Measurements from ENCODE around the gene TLE6.
"Not testable (repeated sequence)": the region's sequence is repeated elsewhere in the genome, so short reads cannot be mapped to it uniquely, and the experiment has no call there.

The TLE6 gene

DNA sequence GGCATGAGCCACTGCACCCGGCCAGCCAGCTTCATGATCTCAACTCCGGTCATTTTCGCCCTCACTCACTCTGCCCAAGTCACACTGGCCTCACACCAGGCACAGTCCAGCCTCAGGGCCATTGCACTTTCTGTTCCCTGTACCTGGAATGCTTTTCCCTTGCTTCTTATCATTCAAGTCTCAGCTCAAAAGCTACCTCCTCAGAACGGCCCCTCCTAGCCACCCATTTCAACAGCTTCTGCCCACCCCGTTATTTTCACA lies 54.2 kb downstream of the TLE6 start:
- no peak for DNase-seq

DNA sequence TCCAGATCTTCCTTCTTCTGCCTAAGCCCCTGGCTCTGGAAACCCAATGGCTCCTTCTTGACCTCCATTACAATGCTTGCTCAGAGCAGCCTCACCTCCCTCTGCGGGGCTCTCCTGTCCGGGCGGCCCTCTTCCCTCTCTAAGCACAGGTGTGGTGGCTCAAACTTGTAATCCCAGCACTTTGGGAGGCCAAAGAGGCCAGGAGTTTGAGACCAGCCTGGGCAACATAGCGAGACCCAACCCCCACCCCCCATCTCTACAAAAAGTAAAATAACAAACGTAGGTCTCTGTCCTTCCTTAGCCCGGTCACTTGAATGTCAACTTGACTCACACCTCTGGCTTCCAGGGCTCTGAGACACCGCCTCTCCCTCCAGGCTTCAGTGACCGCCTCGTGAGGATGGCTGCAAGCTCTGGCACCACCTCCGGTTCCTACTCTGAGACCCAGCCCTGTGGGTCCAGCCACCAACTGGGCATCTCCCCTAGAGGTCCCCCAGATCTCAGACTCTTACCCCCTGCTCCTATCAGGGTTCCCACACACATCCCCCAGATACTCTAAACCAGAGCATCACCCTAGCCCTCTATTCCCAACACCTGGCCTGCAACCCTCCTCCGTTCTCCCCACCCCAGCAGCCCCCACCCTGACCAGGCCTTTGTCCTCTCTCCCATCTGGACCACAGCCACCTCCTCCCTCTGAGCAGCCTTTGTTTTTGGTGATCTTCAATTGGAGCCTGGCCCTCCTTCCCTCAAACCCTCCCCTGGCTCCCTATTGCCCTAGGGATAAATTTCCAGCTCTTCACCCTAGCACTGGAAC lies 56.4 kb downstream of the TLE6 start:
- no peak for DNase-seq

DNA sequence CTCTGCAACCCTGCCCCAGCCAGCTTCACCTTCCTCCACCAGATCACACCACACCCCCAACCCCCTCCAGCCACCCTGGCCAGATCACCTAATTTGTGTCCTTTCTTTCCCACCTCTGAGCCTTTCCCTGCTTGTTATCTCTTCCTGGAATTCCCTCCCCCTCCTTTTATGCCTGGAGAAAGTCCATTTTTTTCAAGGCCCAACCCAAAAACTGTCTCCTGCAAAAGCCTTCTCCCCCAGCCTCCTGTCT lies 57.0 kb downstream of the TLE6 start:
- no peak for DNase-seq

DNA sequence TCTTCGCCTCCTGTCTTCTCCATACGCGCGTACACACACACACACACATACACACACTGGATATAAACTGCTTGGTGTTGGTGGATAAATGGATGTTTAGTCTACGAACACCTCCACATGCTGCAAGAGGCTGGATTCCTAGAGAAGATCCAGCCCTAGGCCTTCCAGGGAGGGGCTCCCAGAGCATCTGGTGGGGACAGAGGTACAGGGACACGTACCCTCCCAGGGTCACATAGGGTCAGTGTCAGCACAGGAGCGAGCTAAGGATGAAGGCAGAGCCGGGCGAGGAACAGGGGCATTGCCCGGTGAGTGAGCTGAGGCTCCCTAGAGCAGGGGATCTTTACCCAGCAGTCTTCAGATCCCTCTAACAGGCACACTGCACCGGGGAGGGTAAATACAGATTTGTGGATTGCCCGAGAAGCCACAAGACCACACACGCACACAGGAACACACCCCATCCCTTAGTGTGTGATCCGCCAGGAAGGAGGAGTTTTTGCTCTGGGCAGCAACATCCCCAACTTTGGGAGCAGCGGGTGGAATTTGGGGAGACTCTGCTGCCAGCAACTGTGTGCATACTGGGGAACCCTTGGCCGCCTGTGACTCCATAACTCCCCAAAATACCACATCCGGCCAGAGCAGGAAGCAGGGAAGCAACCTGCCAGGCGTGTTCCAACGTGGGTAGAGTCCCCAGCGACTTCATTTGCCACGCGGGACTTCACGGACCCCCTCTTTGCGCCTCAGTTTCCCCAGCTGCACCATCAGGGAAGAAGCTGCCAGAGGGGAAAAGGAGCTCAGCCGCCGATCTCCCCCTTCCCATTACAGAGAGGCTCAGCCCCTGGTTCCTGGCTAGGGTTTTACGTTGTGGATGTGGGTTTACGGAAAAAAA lies 57.5 kb downstream of the TLE6 start:
- peak; percentile 22 to 30 for DNase-seq

DNA sequence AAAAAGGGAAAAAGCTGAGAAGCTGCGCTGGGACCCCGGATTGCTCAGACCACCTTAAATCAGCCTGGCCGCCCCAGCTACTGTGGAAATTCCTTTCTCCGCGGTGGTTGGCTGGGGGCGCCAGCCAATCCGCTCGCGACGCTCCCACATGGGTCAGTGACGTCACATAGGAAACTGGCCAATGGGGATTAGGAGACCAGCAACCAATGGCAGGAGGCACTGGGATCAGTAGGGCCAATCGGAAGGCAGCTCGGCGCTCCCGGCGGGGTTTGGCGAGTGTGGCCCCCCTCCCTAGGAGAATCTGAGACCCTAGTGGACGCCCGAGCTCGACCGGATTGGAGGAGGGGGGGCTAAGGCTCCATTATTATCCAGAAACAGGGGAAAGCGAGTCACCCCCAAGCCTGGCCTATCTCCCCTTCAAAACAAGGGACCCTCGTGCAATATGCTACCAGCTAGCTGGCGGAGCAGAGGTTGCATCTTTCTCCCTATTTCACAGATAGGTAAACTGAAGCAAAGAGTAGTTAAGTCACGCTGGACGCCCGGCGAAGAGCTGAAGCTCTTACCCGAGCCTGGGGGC lies 58.3 kb downstream of the TLE6 start:
- peak; percentile 96 to 100 for DNase-seq

DNA sequence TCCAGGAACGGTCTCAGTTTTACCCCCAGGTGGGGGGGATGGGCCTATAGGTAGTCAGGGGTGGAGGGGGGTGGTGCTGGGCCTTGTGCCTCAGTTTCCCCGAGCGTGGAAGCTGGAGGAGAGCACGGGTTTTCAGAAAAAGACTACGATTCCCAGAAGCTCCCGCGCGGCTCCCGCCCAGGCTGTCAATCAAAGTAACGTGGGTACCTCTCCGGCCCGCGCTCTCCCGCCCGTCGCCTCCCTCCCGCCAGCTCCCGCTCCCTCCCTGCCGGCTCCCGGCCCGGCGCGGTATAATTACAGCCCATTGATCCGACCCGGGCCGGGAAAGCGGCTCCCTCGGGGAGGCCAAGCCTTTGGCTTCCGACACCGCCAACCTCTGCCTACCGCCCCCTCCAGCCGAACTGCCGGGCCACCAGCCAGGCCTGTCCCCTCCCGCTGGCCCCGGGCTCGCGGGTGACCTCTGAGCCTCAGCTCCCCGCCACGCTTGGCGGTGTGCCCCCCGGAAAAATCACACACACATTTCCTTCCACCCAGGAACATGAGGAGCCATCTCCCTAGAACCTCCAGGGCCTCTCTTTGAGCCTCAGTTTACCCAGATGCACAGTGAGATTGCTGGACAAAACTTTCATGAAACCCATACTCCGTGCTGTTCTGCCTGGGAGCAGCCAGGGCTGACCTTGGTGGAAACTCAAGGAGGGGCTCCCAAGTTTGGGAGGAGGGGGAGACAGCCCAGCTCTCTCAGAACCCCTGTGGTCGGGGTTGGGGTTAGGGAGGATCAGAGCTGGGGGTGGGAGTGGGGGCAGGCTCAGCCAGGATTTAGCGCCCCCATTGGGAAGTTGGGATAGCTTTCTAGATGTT lies 59.0 kb downstream of the TLE6 start:
- peak; percentile 70 to 96 for DNase-seq

DNA sequence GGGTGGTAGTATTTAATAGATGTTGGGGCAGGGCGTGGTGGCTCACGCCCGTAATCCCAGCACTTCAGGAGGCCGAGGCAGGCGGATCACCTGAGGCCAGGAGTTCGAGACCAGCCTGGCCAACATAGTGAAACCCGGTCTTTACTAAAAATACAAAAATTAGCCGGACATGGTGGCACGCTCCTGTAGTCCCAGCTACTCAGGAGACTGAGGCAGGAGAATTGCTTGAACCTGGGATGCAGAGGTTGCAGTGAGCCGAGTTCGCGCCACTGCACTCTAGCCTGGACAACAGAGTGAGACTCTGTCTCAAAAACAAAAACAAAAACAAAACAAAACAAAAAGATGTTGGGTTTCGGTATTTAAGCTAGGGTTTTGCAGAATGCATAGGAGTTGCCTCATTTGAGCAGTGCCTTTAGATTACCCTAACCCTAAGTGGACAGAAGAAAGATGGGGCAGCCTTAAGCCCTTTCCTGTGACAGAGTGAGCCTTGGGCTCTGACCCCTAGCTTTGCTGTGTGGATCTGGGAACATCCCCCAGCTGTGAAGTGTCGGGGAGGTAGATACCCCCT lies 59.7 kb downstream of the TLE6 start:
- not testable (repeated sequence) for DNase-seq

DNA sequence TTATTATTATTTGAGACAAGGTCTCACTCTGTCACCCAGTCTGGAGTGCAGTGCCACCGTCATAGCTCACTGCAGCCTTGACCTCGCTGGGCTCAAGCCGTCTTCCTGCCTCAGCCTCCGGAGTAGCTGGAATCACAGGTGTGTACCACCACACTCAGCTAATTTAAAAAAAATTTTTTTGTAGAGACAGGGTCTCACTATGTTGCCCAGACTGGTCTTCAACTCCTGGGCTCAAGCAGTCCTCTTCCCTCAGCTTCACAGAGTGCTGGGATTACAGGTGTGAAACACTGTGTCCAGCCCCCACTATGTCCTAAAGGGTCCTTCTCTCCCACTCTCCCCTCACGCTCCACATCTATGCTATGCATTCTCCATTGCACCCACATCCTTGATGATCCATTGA lies 60.9 kb downstream of the TLE6 start:
- no peak for DNase-seq

DNA sequence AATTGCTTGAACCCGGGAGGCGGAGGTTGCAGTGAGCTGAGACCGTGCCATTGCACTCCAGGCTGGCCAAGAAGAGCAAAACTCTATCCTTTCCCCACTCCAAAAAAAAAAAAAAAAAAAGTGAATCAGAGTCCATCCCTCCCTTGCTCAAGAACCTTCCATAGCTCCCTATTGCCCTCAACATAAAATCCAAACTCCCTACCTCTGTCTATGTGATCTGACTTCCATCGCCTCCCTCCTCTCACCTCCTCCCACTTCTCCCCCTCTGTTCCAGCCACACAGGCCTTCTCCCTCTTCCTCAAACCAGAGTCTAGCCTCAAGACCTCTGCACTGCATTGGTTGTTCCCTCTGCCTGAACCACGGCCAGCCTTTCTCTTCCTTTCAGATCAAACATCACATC lies 61.8 kb downstream of the TLE6 start:
- no peak for DNase-seq

DNA sequence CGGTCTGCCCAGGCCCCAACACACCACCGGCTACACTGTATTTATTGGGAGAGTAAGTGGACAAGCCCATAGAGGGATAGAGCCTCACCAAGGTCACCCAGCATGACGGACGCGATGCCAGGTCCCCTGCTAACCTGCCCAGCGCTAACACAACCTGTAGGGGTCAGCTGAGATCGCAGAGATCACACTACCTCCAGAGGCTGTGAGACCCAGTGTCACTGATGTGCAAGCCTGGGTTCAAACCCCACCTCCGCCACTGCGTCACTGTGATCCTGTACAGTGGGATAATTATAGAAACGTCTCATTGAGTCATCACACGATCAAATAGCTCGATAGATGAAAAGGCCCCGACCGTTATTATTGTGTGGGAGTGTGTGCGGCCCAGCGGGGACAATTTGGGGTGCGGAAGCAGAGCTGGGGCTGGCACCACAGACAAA lies 62.3 kb downstream of the TLE6 start:
- DNase-seq = no peak

DNA sequence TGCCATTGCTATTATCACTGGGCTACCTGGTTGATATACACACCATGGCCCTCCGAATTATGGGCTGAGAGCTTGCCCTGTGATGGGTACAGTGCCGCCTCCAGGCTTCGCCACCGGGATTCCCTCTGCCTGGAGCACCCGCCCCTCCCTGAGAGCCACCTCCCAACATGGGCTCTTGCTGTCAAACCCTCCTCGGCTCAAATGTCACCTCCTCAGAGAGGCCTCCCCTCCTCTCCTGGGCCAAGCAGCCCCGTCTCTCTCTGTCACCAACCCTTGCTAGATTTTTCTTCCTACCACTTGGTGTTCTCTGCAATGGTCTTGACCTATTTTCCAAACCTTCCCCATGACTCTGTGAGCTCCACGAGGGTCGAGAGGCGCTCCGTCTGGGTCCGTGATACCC lies 64.0 kb downstream of the TLE6 start:
- no peak for DNase-seq

DNA sequence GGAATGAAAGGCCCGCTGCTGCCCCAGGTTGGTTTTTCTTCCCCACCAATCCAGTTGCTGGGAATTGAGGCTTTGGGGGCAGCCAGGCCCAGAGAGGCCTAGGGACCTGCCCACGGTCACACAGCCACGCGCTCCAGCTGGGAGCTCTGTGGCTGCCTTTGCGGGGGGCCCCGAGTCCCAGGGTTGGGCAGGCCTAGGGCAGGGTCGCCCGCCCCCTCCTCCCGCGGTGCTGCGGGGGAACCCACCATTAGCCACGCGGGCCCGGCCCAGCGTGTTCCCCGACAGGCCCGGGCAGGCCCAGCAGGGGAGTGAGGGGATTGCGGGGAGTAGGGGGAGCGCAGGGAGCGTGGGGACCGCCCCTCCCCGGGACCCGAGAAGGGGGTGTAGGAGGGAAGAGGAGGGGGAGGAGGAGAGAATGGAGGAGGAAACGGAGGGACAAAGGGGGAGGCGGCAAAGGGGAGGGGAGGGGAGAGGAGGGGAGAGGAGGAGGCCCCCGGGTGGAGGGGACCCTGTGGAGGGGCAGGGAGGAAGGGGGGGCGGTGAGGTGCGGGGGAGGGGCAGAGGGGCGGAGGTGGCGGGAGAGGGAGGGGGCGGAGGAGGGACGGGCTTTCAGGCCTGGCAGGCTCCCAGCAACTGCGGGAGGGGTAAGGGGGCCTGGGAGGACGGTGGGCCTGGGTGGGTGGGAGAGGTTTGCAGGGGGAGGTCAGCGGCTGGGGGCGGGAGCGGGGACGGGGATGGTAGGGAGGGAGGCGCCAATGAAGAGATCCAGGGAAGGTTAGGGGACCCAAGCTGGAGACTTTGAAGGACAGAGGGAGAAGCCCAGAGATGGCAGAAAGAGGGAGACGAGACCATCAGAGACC lies 64.6 kb downstream of the TLE6 start:
- DNase-seq = no peak

DNA sequence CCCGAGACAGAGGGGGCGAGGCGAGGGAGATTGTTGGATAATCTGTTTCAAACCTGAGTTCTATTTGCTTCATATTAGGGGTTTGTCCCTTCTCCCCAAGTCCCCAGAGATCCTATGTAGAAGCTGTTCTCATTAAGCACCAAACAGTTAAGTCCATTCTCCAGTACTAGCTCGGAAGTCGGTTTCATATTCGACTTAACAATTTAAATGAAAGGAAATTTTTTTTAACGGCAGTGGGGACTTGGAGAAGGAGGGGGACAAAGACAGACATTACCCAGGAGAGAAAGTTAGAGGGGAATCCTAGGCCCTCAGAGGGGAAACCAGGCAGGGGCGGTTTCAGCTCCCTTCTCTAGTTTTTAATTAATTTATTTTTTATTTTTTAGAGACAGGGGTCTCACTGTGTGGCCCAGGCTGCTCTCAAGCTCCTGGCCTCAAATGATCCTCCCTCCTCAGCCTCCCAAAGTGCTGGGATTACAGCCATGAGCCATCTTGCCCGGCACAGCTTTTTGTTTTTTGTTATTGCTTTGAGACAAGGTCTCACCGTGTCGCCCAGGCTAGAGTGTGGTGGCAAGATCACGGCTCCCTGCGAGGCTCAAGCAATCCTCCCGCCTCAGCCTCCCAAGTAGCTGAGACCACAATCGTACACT lies 65.4 kb downstream of the TLE6 start:
- DNase-seq = no peak
